Ecto neural progenitor cell (in vitro differentiated cells): ENCODE measurements around the gene WDR44.
"Not testable (repeated sequence)": the region's sequence is repeated elsewhere in the genome, so short reads cannot be mapped to it uniquely, and the experiment has no call there.

ENCODE experiments used
- DNase-seq: peaks from one replicate; pipeline ENCODE4 v3.0.0-alpha.2; 2018; ENCODE audit warnings: low spot score

WDR44 gene, protein sequence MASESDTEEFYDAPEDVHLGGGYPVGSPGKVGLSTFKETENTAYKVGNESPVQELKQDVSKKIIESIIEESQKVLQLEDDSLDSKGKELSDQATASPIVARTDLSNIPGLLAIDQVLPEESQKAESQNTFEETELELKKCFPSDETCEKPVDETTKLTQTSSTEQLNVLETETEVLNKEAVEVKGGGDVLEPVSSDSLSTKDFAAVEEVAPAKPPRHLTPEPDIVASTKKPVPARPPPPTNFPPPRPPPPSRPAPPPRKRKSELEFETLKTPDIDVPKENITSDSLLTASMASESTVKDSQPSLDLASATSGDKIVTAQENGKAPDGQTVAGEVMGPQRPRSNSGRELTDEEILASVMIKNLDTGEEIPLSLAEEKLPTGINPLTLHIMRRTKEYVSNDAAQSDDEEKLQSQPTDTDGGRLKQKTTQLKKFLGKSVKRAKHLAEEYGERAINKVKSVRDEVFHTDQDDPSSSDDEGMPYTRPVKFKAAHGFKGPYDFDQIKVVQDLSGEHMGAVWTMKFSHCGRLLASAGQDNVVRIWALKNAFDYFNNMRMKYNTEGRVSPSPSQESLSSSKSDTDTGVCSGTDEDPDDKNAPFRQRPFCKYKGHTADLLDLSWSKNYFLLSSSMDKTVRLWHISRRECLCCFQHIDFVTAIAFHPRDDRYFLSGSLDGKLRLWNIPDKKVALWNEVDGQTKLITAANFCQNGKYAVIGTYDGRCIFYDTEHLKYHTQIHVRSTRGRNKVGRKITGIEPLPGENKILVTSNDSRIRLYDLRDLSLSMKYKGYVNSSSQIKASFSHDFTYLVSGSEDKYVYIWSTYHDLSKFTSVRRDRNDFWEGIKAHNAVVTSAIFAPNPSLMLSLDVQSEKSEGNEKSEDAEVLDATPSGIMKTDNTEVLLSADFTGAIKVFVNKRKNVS

DNA sequence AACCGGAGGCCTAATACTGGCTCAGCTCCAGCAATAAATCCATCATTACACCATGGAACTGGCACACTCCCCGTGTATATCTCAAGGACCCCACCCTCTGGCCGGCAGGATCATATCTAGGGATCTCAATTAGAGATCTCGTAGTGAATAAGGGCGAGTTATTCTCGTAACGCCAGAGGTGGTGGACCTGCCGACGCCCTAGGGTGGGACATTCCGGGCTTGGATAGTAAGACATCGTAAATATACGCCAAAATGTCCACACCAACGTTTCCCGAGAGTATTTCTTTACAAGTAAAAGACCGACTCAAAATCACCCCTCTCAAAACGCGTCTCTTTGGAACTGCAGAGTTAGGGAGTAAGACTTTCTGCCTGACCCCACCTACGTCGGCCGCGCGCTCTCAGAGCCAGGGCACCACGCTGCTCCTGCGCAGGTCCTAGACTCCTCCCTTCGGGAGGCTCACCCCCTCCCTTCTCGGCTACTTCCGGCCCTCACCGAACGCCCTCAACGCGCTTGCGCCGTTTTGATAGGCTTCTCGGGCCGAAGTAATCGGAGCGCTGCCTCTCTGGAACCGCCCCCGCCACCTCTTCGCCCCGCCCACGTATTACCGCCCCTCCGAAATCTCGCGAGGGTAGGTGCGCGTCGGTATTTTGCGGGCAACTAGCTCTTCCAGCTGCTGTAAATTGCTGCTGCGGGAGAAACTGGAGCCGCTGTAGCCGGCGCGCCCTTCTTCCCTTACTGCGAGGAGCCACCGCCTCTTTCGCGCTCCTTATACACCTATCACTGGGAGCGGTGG is at the start of gene WDR44:
Gene WDR44 (plus strand): TSS at position 643 of the 794 bp plus-strand sequence. CDS start 398 bp downstream, outside the sequence.
- peak; percentile 93 for DNase-seq

DNA sequence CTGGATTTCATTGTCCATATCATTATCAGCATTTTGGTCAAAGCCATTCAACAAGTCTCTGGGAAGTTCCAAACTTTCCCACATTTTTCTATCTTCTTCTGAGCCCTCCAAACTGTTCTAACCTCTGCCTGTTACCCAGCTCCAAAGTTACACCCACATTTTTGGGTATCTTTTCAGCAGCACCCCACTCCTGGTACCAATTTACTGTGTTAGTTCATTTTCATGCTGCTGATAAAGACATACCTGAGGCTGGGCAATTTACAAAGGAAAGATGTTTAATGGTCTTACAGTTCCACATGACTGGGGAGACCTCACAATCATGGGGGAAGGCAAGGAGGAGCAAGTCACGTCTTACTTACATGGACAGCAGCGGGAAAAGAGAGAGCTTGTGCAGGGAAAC is 40.1 kb upstream of the WDR44 start:
- DNase-seq = not testable (repeated sequence)

DNA sequence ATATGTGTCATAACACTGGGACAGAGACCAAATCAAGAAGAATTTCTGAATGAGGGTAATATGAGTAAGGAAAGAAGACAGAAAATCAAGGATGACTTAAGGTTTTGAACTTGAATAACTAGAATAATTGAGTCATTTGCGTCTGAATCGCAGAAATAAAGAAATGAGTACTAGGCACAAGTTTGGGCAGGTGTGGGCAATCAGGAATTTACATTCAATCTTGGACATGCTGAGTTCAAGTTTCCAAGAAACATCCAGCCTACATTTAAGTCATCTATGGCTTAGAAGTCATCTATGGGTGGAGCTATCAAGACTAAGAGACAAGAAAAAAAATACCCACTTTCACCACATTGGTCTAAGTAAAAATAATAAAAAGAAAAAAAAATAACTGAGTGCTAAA is 30.4 kb upstream of the WDR44 start:
- no peak for DNase-seq

DNA sequence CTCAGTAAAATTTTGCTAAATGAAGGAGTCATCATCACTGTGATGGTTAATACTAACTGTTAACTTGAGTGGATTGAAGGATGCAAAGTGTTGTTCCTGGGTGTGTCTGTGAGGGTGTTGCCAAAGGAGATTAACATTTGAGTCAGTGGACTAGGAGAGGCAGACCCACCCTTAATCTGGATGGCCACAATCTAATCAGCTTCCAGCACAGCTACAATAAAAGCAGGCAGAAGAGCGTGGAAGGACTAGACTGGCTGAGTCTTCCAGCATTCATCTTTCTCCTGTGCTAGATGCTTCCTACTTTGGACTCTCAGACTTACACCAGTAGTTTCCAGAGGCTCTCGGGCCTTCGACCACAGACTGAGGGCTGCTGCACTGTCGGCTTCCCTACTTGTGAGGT is 21.3 kb upstream of the WDR44 start:
- no peak for DNase-seq

DNA sequence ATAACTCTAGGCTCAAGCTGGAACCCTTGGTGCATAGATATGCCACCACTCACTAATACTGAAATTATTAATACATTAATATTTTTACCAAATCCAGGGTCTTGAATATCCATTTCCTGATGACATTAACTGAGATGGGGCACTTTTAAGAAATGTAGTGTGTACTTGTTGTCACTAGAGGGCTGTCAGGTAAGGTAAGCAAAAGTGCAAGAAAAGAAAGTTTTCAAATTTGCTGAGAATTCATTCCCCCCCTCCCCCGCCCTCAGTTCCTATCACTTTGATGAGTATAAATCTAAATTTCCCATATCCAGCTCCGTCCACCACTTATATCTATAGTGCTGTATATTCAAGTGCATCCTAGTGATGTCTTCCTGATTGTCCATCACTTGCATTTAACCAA is 20.5 kb upstream of the WDR44 start:
- DNase-seq = no peak

DNA sequence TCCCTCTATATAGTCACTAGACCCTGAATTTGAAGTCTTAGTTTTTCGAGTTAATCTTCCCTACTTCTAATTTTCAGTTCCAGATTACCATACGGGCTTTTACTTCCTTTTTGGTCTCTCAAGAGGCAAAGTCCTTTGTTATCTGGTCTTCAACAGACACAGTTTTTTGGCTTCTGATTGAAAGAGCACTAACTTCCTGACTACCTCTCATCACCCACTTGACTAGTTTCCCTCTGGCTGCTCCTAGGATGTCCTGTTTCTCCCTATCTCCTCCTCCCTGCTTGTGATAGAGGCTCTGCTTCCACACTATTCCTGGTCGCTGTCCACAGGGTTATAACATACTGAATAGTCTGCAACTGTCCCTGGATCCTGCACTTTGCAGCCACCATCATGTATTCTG is 16.7 kb upstream of the WDR44 start:
- no peak for DNase-seq

DNA sequence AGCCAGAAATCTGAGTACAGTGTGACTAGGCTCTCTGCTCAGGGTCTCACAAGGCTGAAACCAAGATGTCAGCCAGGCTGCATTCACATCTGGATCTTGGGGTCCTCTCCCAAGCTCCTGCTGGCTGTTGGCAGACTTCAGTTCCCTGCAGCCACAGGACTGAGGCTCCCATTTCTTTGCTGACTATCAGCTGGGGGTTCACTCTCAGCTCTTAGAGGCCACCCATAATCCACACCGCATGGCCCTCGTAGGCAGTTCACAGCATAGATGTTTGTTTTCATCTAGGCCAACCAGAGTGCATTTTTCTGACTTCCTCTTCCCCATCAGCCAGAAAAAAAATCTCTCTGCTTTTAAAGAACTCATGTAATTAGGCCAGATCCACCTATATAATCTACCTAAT is 8.2 kb upstream of the WDR44 start:
- no peak for DNase-seq

DNA sequence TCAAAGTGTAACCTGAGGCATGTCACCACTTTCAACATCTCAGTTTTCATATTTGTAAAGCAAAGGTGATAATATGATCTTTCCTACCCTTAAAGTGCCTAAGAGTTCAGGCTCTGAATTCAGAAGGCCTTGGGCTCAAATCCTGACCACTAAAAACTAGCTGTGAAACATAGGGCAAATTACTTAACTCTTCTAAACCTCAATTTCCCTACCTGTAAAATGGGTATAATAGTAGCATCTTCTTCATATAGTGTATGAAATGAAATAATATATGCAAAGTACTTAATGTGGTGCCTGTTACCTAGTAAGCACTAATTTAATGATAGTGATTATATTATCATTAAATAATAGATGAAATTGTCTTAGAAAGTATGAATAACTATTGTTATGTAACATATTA is 7.0 kb upstream of the WDR44 start:
- DNase-seq = no peak

DNA sequence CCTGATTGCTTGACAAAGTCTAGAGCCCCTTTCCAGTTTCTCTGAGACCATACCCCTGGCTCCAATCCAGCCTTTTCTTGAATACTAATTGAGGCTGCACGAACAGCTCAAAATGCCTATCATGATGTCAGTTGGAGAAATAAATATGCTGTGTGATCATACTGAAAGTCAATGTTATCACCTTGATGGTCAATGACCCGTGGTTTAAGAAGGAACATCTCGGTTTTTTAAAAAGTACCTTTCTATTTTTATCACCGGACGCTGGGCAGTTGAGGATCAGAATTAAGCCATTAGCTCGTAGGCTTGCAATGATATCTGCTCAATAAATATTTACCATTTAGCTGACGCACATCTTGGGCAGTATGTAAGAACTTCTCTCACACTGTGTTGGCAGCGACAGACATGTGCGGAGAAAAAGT is 852 bp upstream of the WDR44 start:
- no peak for DNase-seq

DNA sequence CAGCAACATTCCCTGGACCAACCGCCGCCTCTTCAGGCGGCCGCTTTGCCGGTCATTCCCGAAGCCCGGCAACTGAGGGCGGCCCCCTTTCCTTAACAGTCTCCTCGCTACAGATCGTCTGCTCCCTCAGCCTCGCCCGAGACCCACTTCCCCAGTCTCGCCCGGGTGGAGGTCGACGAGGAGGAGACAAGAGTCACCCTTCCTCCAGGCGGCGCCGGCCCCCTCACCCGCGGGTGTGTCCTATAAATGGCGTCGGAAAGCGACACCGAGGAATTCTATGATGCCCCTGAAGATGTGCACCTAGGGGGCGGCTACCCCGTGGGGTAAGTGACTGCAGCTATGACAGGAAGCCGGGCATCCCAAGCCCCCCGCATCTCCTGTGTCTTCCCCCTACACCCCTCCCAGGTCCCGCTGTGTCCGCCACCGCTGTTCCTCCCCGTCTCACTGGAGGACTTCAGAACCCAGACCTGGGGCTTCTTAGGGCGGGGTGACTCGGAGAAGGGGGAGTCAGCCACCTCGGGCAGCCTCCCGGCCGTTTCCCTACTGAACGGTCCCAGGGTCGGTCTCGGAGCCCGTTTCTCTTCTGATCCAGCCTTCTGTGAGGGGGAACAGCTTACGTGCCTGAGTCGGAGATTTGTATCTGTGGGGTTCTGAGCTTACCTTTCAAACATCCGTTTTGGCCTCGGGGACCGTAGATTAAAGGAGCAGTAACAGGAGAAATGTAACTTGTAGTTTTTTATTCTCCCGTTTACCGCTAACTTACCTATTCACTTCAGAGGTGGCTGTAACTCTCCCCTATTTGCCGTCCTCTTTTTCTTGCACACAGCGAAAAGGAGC is 570 bp downstream of the WDR44 start:
- DNase-seq = peak; percentile 67

DNA sequence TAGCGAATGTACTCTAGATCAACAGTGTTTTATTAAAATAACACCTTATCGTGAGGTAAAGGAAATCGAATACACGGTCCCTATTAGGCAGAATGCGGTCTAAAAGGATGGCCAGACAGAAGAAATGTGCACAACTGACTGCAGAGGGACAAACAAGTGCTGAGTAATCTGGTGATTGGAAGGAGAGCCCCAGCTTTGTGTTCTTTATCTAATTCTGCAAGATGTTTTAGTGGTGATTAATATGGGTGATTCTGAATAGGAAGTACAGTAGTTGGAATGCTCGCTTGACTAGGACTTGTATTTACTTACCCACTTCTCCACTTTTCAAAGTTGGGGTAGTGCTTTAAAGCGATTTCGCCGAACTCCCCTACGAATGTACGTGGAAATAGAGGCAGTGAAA is 1.2 kb downstream of the WDR44 start:
- DNase-seq = no peak

DNA sequence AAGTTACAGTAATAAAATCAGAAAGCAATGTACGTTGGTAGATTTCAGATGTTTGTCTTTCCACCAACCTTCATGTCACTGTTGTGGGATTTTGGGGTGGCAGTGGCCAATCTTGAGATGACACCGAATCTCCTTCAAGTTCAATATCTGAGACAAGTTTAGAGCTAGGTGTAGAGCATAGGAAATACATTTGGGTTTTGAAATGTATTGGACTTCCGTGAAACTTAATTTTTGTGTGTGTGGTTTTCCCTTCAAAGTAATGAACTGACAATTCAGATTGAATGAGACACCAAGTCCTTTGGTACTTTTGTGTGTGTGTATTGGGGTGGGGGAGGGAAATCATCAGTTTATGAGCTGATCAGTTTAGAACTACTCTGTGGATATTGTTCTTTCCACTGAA is 1.8 kb downstream of the WDR44 start:
- DNase-seq = no peak

DNA sequence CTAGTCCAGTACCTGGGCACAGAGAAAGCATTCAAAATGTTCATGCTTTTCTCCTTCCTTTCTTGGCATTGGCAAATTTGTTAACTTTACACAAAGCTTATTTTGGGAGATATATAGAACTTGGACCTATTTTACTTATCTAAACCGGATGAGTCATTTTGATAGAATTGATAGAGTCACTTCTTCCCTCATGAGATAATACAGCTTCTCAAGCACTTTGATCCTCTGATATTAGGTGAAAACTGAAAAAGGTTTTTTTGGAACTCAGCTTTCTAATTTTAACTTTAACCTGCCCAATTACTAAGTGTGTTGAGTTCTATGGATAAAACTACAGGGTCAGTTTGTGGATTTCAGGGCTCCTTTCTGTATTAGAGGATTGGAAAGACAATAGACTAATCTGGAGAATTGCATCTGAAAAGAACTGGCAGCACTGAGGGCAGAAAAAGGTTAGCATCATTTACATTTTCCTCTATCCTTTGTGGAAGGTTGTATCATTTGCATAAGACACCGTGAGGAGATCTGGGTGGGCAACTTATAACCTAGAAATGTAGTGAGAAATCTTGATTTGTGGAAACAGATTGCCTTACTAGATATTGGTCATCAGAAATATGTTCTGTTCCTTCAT is 2.4 kb downstream of the WDR44 start:
- DNase-seq = no peak

DNA sequence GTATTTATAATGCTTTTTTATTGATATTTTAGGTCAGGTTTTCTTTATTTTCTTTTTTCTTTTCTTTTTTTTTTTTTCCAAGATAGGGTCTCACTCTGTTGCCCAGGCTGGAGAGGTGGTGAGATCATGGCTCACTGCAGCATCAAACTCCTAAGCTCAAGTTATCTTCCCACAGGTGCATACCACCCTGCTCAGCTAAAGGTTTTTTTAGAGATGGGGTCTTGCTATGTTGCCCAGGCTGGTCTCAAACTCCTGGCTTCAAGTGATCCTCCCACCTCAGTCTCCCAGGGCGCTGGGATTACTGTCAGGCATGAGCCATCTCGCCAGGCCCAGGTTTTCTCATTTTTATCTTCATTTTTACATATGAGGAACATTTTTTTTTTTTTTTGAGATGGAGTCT is 3.3 kb downstream of the WDR44 start:
- DNase-seq = no peak

DNA sequence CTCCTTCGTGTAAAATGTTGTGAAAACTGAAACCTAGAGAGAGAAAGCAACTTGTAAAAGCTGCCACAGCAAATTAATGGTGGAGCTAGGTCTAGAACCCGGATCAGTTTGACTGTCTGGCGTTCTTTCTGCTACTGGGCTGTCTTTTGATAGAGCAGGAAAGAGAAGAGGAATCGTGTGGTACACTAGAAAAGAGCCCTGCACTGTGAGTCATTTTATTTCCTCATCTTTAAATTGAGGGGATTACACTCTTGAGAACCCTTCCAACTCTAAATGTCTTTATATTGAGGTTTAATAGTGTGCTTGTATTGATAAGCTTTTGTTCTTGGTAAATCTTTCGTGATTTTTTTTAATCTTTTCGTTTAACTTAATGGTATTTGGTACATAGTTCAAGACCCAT is 4.3 kb downstream of the WDR44 start:
- no peak for DNase-seq

DNA sequence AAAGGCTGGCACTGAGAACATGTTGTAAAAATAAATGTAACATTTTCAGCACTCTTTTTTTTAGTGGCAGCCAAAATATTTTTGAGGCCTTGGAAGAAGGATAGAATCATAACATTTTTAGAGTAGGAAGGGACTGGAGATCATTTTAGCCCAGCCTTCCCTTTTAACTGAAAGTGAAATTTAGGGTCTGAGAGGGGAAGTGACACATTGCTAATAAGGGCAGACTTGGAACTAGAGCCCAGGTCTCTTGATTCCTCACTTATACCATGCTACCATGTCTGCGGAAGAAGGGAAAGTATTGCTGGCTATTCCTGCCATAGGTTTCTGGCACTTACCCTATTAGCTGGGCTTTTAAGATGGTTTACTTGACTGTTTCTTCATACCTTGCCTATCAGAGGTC is 4.8 kb downstream of the WDR44 start:
- DNase-seq = no peak

DNA sequence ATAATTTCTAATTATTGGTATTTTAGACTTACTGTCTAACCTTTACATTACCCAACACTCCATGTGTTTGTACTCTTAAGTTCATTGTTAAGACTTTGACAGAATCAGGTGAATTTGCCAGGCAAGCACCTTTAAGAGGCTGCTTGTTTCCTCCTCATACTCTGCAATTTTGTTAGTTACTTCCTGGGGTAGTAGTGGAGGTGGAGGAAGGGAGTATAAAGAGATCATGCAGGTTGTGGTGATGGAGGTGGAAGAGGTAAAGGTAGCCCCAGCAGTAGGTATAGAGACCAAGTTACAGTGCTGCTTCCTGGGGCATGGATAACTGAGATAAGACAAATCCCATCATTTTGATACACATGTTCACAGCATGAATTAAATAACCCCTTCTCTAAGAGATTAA is 6.7 kb downstream of the WDR44 start:
- no peak for DNase-seq

DNA sequence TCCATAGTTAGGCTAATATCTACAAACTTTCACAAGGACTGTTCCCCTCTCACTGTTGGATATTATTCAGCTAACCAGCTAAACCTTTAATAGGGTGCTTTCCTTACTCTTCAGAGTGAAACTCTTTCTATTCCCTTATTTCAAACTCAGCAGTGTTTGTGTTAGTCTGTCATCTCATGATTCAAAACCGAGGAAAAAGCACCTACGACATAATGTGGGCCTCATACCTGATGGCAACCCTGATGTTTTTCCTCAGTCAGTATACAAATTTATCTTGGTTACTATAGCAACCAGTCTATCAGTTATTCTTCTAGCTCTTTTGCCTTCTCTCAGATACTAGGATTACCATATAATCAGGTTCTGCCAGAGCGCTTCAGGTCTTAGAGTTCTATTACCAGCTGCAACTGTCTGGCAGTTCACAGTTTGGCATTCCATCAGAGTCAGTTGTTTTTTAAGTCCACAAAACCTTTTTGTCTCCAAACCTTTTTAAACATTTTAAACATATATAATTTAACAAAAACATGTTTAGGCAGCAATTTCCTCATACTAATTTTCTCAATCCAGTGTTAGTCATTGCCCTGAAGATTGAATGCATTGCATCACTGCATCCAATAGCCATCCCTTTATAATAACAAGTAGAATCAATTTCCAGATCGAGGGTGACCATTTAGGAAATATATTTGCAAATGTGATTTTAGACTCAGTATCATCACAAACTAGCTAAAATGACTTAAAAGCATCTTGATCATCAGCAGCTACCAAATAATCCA is 7.4 kb downstream of the WDR44 start:
- DNase-seq = no peak

DNA sequence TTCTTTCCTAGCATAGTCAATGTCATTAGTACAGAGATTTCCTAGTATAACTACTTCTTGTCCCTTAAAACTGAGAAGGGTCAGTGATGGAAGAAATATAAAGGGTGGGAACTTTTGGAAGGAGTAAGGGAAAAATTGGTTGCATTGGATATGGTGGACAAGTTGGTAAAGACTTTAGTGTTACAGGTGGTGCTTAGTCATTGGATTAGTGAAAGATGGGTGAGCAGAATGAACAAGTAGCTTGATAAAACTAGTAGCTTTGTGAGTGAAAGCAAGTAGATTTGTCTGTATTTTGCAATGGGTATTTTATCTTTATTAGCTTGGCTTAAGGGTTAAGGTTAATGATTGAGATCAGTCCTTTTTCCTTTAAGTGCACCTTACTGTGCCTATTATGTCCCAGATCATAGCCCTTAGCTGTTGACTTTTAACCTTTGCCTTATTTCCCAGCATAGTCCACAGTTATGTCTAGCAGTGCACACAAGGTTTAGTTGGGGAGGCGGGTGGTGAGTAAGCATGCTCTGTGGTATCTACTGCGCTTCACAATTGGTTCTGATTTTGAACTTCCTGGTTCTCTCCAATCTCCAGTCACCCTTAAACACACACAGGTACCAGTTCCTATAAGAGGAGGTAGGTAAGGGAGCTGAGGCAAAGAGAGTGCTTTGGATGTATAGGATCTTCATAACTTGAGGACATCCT is 9.5 kb downstream of the WDR44 start:
- no peak for DNase-seq
